Cardiac septum (tissue), 1 donor: ENCODE data around the gene SNAP23. TPM values are rescaled to one million over a fixed set of nuclear protein-coding genes. Genes with fewer than 3 reads are reported as not detected.

Experiments used
- DNase-seq: peaks from one replicate; pipeline ENCODE4 v3.0.0-alpha.2; 2020; ENCODE audit warnings: low spot score
- intact Hi-C: fragments of 100-400 bp; cut with DNase I; formaldehyde crosslinking; loops from one replicate; pipeline ENCODE4 v1.14.0; 2022
- total RNA-seq: library from RNA; stranded (reverse); fragmentation: NEBNext Ultra II Directional; extraction: Animal tissue kit (Norgen Biotek cat#: 25700); gene quantifications from one replicate; pipeline ENCODE4 v1.2.1, GENCODE V29; 2021
- donor health status: DM: no; HTN: no; CAD: no.

The SNAP23 gene
- total RNA-seq, 1 donor from 2014 or later, result 48.2 TPM

- intact Hi-C loops, result no loop called here
- DNase-seq, result no peak
These were observed 3.8 kb upstream of the SNAP23 start for GRCh38 chr15:42491539-42492225.

GRCh38 chr15:42493679-42494078 lies 1.8 kb upstream of the SNAP23 start:
- DNase-seq, result no peak
- intact Hi-C loops, result no loop called here

- intact Hi-C loops, result no loop called here
- DNase-seq, result peak; percentile 88
These were observed 455 bp upstream of the SNAP23 start for GRCh38 chr15:42494998-42495360.

GRCh38 chr15:42498212-42499068 lies 3.0 kb downstream of the SNAP23 start:
- no peak for DNase-seq
- intact Hi-C loops, result no loop called here

GRCh38 chr15:42499858-42500609 lies 4.6 kb downstream of the SNAP23 start:
- intact Hi-C loops, result no loop called here
- DNase-seq, result no peak

GRCh38 chr15:42502477-42502876 lies 7.0 kb downstream of the SNAP23 start:
- intact Hi-C loops, result no loop called here

GRCh38 chr15:42503825-42504224 lies 8.4 kb downstream of the SNAP23 start:
- DNase-seq, result no peak
- intact Hi-C loops, result no loop called here

More at GRCh38 chr15:42502477-42502876, 7.0 kb downstream of the SNAP23 start:
- no peak for DNase-seq

- DNase-seq, result no peak
- intact Hi-C loops, result no loop called here
These were observed 9.2 kb downstream of the SNAP23 start for GRCh38 chr15:42504631-42505030.

GRCh38 chr15:42507514-42507913 lies 12.1 kb downstream of the SNAP23 start:
- no peak for DNase-seq
- intact Hi-C loops, result no loop called here

GRCh38 chr15:42508263-42508690 lies 12.8 kb downstream of the SNAP23 start:
- intact Hi-C loops, result no loop called here
- no peak for DNase-seq

GRCh38 chr15:42510258-42511006 lies 15.0 kb downstream of the SNAP23 start:
- intact Hi-C loops, result loop anchor here (5.0 kb wide), 1 partner anchor 37 kb away; the partner anchor contains the start of genes HAUS2 and LRRC57
- no peak for DNase-seq

GRCh38 chr15:42511007-42511391 lies 15.6 kb downstream of the SNAP23 start:
- intact Hi-C loops, result loop anchor here (5.0 kb wide), 1 partner anchor 36 kb away; the partner anchor contains the start of genes HAUS2 and LRRC57
- no peak for DNase-seq

- intact Hi-C loops, result no loop called here
- no peak for DNase-seq
These were observed 27.9 kb downstream of the SNAP23 start for GRCh38 chr15:42523331-42523730.

- DNase-seq, result no peak
- intact Hi-C loops, result no loop called here
These were observed 33.5 kb downstream of the SNAP23 start for GRCh38 chr15:42528970-42529369.

- DNase-seq, result no peak
- intact Hi-C loops, result no loop called here
These were observed 37.8 kb downstream of the SNAP23 start for GRCh38 chr15:42533246-42533645.

GRCh38 chr15:42544853-42545629 lies 49.6 kb downstream of the SNAP23 start:
- intact Hi-C loops, result loop anchor here (5.0 kb wide), 2 partner anchors 33 to 107 kb away; no protein-coding TSS in a partner anchor
- DNase-seq, result no peak

GRCh38 chr15:42547918-42548248 lies 52.4 kb downstream of the SNAP23 start:
- intact Hi-C loops, result loop anchor here (2.0 to 5.0 kb wide), 3 partner anchors 27 to 104 kb away; partner anchors contain the start of gene STARD9
- no peak for DNase-seq

GRCh38 chr15:42548249-42549031 lies 53.0 kb downstream of the SNAP23 start, which contains the start of the genes HAUS2 and LRRC57:
TSS of gene HAUS2 (plus strand) at chr15:42548838. CDS start at chr15:42548873, 35 bp downstream.
TSS of gene LRRC57 (minus strand) at chr15:42548793. CDS start at chr15:42548434, 359 bp downstream.
- intact Hi-C loops, result loop anchor here (2.0 to 5.0 kb wide), 3 partner anchors 26 to 104 kb away; partner anchors contain the start of gene STARD9
- peak; percentile 95 for DNase-seq
